WI38 (cell line): ENCODE measurements around the gene GIMAP8.

ENCODE experiments used
- H3K4me3 ChIP-seq: 2 replicates; pipeline ENCODE4 v1.5.1; 2011; ENCODE audit warnings: low read depth, mild to moderate bottlenecking, control low read depth, low read length
- TF ChIP-seq, protein P1 (sequence below): IDR thresholded peaks from 2 replicates; pipeline ENCODE4 v1.5.1; 2012; ENCODE audit warnings: low read depth, mild to moderate bottlenecking, control low read depth, low read length

GIMAP8 gene

GRCh38 chr7:150431839-150432658 is 18.4 kb upstream of the GIMAP8 start:
- no peak overlapping the region for H3K4me3 ChIP-seq
- TF ChIP-seq, protein P1, sequence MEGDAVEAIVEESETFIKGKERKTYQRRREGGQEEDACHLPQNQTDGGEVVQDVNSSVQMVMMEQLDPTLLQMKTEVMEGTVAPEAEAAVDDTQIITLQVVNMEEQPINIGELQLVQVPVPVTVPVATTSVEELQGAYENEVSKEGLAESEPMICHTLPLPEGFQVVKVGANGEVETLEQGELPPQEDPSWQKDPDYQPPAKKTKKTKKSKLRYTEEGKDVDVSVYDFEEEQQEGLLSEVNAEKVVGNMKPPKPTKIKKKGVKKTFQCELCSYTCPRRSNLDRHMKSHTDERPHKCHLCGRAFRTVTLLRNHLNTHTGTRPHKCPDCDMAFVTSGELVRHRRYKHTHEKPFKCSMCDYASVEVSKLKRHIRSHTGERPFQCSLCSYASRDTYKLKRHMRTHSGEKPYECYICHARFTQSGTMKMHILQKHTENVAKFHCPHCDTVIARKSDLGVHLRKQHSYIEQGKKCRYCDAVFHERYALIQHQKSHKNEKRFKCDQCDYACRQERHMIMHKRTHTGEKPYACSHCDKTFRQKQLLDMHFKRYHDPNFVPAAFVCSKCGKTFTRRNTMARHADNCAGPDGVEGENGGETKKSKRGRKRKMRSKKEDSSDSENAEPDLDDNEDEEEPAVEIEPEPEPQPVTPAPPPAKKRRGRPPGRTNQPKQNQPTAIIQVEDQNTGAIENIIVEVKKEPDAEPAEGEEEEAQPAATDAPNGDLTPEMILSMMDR: no peak

DNA sequence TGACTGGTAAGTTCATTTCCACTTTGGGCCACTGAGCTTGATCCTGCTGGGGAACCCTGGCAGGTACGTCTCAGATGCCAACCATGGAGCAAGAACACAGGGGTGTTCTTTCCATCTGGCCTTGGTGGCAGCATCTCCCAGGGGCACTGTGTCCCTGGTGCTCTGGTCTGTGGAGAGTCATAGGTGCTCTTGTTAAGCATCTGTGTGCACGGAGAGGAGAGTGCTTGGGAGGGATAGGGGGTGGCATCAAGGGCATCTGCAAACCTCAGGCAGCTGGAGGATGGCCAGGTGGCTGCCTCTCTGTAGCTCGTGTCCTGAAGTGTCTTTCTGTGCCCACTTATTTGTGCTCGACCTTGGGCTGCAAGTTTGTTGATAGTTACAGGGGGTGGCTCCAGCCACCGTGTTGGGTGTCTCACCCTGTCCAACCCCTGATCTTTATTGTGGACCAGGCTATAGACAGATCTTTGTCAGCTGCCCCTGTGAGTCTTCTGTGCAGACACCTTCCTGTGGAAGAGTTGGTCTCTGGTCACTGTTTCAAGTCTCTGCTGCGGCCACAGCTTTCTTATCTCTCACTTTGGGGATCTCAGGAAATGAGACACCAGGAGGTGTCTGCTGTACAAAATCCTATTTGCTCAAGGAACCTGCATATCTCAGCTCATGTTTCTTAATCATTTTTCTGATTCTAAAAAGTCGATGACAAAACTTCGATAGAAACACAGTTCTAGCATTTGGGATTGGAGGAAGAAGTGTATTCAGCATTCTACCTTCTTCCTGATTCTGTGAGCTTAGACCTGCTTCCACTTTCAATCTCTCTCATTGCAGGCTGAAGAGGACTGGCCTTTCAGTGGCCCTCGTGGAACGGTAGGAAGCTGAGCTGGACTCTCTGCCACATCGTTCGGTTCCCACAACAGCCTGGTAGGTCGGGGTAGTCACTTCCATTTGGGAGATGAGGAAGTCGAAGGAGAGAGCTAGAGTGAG is 17.2 kb upstream of the GIMAP8 start:
- TF ChIP-seq, protein P1: no peak
- no peak overlapping the region for H3K4me3 ChIP-seq

DNA sequence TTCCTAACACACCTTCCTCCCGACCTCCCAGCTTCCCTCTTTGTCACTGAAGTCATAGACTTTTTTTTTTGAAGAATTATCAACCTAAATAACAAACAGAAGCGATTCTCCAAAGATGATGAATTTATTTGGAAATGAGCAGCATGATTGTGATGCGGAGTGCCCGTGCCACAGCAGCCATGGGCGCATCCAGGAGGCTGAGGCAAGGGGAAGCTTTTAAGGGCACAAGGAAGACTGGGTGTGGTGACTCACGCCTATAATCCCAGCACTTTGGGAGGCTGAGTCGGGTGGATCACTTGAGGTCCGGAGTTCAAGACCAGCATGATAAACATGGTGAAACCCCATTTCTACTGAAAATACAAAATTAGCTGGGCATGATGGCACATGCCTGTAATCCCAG is 16.2 kb upstream of the GIMAP8 start:
- H3K4me3 ChIP-seq: no peak overlapping the region
- TF ChIP-seq, protein P1: no peak

- TF ChIP-seq, protein P1: no peak
- no peak overlapping the region for H3K4me3 ChIP-seq
Observed at GRCh38 chr7:150435047-150435389, 15.4 kb upstream of the GIMAP8 start.

GRCh38 chr7:150435390-150436073 is 14.9 kb upstream of the GIMAP8 start:
- TF ChIP-seq, protein P1: no peak
- no peak overlapping the region for H3K4me3 ChIP-seq

DNA sequence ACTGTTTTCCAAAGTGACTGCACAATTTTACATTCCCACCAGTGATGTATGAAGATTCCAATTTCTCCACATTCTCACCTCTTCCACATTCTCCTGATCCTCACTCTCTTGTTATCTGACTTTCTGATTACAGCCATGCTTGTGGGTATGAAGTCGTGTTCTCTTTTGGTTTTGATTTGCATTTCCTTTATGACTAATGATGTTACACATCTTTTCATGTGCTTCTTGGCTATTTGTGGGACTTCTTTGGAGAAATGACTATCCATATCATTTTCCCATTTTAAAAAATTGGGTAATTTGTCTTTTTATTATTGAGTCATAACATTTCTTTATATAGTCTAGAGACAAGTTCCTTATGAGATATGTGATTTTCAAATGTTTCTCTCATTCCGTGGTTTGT is 10.5 kb upstream of the GIMAP8 start:
- no peak overlapping the region for H3K4me3 ChIP-seq
- TF ChIP-seq, protein P1: no peak
